Stimulated activated CD4-positive, alpha-beta T cell treated with anti-CD3 and anti-CD28 coated beads, Interleukin-15, amount 100 ng/mL, for 24 hours (primary cell): ENCODE results near the gene CCDC91.
"Not testable (repeated sequence)": the region's sequence is repeated elsewhere in the genome, so short reads cannot be mapped to it uniquely, and the experiment has no call there.

Source experiments
- DNase-seq: peaks from one replicate; pipeline ENCODE4 v3.0.0-alpha.2; 2020

The CCDC91 gene

DNA sequence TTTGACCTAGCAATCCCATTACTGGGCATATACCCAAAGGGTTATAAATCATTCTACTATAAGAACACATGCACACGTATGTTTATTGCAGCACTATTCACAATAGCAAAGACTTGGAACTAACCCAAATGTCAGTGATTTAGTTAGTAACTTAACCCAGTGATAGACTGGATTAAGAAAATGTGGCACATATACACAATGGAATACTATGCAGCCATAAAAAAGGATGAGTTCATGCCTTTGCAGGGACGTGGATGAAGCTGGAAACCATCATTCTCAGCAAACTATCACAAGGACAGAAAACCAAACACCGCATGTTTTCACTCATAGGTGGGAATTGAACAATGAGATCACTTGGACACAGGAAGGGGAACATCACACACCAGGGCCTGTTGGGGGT is 189.5 kb downstream of the CCDC91 start:
- not testable (repeated sequence) for DNase-seq

DNA sequence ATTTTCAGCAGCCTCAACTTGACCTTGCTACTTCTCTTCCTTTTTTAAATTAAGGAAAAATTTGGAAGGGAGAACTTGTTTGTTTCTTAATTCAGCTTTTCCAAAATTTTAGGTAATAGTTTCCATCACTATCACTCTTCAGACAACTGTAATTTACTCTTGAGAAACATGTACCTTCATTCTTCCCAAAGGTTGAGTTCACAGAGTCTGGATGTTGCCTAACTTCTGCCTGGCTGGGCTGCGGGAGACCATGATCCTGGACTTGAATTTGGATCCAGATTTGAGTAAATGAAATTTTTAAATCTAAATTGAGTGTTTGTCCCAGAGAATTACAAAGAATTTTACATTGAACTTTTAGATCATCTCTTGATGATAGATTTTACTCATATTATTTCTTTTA is 193.1 kb downstream of the CCDC91 start:
- DNase-seq, result no peak

DNA sequence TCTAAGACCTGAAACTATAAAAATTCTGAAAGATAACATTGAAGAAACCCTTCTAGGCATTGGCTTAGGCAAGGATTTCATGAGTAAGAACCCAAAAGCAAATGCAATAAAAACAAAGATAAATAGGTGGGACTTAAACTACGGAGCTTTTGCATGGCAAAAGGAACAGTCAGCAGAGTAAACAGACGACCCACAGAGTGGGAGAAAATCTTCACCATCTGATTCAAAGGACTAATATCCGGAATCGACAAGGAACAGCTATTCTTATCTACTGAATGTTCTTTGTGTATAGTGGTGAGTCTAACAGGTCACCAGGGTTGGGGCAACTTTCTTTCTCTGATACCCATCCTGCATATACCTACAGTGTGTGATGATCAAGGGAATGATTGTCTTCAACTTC is 198.6 kb downstream of the CCDC91 start:
- DNase-seq, result no peak

DNA sequence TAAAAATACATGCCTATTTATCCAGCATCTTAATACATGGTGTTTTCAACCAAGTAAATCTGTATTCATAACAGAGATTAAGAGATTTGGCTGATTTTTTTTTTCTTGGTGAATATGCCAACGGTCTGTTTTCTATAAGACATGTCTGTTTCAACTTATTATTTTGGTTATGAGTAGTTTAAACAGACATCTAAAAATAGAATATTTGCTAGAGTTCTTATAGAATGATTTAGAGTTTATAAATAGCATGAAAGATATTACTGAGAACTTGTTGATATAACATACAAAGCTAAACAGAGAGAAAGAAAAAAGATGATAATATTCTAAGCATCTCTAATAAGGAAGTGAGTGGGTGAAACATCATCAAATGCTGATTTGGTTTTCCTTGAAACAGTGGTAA is 199.9 kb downstream of the CCDC91 start:
- no peak for DNase-seq

DNA sequence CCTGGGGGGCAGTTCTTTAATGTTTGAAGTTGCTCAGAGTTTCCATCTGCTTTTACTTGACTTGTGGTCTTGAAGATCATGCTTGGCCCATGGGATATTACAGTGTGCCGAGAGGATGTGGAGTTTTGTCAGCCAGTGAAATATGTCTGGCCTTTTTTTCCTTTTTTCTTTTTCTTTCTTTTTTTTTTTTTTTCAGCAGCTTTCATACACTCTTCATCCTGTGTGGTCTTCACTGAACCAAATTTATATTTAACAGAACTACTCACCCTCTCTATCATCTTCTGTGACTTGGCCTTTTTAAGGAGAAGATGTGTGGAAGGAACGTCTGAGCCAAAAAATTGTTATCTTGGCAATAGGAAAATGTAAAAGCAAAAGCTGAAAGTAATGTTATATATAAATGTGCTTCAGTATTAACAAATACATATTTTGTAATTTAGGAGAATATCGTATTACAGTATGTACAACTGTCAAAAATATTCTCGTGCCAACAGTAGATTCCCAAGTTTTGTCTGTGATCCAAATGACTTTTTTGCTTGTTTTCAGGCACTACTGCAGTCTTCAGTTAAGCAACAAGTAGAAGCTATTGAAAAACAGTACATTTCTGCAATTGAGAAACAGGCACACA is 200.6 kb downstream of the CCDC91 start:
- DNase-seq, result no peak

DNA sequence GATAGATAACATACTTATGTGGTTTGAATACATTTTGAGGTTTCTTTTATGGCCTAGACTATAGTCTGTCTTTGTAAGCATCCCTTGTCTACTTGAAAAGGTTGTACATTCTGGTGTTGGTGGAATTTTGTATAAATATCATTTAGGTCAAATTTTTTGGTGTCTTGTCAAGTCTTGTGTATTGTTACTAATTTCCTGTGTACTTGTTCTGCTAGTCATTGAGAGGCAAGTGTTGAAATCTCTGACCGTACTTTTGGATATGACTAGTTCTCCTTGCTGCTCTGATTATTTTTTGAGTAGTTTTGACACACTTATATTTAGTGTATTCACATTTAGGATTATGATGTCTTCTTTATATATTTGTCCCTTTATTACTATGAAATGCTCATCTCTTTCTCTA is 219.6 kb downstream of the CCDC91 start:
- DNase-seq, result no peak

DNA sequence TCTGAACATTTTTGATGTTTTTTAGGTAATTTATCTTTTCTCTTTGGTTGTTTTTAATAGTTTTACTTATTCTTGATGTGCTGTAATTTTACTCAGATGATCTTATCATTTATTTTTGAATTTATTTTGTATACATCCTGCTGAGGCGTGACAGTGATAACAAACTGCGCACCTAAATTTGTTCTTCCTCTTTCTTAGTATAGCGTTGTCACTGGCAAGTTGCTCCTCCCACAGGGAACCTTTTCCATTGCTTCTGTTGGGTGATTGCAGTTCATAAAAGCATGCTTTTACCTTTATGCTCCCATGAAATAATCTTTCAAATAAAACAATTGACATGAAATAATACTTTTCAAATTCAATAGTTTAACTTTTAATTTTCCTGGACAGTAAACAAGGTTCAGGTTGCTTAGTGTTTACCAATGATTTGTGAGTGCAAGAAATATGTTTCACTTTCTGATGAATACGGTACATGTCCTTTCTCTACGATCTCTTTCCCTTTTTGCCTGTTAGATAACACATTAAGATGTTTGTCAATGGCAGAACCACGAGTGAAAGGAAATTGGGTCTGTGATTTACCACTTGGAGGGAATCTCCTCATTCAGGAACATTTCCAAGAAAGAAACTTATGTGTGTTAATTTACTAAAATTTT is 223.3 kb downstream of the CCDC91 start:
- DNase-seq, result no peak

DNA sequence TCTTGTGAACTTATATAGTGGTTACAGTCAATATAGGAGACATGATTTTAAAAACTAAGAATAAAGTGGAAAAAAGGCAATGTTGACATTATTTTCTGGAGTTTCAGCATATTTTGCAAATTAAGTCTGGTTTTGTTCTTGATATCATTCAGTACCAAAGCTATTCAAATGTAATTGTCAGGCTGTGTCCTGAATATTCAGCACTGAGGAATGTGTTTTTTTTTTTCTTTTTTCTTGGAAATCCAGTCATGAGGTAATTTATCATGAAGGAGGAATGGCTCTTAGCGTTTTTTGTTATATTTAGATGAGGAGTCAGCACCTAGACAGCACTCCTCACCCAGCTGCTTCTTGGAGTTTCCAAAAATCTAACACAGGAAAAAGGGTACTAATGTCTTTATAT is 225.5 kb downstream of the CCDC91 start:
- DNase-seq, result no peak

DNA sequence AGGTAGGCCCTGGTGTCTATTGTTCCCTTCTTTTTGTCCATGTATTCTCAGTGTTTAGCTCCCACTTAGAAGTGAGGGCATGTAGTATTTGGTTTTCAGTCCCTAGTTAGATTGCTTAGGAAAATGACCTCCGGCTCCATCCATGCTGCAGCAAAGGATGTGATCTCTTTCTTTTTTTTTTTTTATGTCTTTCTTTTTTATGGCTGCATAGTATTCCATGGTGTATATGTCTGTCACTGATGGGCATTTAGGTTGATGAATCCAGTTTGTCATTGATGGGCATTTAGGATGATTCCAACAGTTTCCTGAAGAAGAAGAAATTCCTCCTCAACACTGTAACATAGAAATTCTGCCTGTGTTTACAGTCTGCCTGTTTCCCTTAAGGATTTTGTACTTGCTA is 231.1 kb downstream of the CCDC91 start:
- no peak for DNase-seq

DNA sequence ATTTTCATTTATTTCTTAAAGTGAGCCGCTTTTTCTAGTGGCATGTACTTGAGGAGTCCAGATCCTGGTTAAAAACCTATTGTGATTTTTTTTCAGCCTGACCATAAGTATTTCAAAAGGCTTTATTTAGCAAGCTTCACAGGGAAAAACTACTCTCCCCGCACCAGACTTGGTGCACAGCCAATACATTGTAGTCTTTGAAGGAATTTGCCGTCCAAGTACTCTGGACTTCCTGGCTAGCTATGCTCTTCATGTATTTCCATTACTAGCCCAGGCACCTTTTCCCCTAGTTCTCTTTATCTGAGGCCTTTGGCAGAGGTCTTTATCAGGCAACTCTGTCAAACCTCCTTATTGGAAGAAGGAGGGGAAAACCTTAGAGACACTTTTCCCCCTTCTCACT is 234.7 kb downstream of the CCDC91 start:
- no peak for DNase-seq

DNA sequence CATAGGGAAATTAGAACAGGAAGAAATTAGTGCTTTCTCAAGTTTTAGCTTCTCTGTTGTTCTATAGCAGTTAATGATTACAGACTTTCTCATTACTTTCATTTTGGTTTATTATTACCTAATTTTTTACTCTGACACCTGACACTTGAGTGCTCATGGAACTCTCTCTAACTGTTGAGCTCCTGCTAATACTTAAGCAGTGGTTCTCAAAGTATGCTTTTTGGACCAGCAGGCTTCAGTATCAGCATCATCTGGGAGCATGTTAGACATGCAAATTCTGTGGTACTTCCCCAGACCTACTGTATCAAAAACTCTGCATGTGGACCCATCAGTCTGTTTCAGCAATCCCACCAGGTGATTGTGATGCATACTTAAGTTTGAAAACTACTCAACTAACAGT is 235.3 kb downstream of the CCDC91 start:
- no peak for DNase-seq

DNA sequence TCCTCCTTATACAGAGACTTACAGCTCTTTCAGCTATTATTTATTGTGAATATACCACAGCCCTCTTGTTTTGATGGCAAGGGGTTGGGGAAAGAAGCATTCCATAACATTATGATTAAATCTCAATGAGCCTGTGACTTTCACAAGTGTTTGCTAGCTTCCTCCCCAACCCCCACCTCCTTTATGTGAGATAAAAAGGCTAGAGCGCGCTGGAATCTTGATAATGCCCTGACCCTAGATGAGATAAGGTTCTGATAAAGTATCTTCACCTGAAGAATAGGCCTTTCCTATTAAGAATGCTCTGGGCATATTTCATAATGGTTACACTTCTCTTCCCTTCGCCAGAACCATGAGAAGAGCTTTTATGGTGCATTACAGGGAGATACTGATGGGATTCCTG is 236.8 kb downstream of the CCDC91 start:
- DNase-seq, result no peak

DNA sequence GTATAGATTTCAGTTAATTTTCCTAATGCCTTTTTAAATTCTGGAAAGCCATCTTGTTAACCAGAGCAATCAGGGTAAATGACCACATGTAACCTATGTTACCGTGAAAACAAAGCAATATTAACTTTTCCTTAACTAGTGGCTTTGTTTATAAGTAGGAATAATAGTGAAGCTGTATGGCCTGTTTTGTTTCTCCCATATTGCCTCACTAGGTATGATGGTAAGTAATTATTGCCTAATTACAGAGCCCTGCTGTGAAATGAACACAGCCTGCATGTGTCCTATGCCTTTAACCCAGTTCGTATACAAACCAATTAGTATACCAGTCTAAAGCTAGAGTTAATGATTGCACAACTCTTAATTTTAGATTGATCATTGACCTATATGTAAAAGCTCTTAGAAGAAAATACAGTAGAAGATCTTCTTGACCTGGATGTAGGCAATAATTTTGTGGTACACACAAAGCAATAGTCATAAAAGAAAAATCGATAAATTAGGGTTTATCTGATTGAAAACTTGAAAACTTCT is 249.9 kb downstream of the CCDC91 start:
- DNase-seq, result no peak

DNA sequence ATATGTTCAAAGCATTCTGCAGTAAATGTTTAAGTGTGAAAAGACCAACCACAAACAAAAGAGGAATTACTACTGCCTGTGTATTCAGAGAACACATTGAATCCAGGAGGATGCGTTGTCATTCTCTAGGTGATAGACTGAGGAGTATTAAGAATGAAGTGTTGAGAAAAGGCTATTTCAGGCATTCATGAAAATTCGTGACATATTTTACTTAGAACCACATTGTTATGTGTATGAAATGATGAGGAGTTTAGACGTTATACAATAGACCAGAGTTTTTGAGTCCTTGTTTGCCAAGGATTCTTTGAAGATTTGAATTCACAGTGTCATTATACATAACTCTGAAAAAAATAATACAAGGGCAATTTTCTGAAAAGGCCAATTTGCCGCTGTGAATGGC is 251.8 kb downstream of the CCDC91 start:
- no peak for DNase-seq

DNA sequence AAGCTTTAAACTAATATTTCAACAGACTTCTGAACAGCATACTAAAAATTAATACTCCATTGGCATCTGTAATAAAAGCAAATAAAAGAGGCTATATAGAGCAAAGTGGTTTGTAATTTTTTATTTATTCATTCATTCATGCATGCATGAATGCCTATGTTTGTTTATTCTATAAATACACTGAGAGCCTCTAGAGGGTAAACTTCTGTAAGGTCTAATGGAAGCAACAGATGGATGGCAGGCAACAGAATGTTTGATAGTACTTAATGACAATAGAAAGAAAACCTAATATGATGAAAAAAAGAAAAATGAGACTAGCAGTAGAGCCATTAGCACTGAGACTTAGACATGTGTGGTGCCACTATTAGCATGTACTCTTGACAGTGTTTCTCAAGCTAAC is 253.1 kb downstream of the CCDC91 start:
- no peak for DNase-seq

DNA sequence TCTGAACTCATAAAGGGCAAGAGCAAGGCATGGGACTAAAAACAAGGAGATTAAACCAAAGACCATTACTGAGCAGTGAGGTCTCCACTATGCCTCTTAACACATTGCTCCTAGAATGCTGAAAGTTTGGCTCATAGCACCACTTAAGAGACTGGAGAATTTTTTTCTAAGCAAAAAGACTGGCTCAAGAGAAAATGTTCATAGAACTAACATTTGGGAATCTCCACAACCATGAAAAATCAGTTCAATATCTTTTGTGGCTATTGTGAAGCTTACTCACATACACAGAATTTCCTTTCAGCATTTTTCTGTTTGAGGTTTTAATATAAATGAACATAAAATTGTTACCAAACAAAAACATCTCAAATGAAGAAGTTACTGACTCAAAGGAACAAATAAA is 255.8 kb downstream of the CCDC91 start:
- no peak for DNase-seq

DNA sequence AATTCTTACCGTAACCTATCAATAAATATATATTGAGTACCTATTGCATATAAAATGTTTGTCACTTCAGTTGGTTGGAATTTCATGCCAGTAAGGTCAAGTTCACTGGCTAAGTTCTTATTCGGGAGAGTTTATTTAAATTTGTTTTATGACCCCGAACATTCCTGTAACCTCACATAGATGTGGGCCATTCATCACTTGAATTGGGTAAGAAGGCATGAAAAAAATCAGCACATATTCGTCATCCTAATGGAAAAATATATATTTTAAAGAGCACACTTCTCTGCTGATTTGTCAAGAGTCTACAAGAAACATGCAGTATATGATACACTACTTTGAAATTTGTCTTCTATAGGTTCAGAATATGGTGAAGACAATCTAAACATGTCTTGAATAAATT is 263.4 kb downstream of the CCDC91 start:
- no peak for DNase-seq

DNA sequence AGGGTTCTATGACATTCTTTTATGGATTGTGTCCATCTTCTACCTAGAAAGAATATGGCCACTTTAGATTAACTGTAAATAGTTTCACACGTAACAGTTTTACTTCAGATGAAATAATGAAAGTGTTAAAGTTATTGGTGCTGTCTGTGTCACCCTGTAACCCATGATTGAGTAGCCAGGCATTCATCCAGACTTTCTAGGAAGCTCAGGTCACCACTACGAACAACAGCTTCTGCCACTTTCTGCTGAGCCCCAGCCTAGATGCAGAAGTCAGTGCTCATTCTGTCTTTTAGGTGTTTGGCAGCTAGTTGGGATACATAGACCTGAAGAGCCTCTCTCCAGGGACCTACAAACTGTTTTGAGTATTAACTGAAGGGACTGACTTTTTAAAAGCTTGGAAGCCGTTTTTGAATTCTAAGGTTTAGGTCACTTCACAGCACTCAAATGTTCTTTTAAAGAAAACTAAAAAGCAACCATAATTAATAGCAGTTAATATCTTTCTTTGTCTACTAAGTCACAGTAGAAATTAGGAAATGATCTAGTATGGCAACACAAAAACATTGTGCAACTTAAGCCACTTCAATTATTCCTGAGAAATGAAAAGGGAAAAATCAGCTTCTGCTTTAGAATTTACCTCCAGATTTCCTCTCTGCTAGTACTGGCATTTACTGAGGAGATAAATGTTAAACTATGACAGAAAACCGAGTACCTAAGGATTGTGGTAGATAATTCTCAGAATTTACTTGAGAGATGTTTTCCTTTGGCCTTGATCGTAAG is 266.9 kb downstream of the CCDC91 start:
- no peak for DNase-seq

DNA sequence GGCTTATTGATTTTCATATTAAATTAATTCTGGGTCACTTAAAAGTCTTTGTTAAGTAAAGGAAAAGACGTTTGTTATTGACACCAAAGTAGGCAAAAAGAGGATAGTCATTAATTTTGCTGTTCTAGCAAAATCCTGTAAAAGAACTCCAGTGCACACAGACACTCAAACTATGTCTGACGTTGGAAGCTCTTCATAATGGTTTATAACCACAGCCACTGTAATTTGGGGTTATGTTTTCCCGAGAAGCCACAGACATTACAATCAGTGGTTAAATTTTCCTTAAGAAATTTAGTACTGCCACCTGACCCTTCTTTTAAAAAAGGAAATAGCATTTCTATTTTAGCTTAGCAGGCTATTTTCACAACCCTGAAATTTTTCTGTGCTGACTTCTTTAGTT is 267.5 kb downstream of the CCDC91 start:
- DNase-seq, result no peak

DNA sequence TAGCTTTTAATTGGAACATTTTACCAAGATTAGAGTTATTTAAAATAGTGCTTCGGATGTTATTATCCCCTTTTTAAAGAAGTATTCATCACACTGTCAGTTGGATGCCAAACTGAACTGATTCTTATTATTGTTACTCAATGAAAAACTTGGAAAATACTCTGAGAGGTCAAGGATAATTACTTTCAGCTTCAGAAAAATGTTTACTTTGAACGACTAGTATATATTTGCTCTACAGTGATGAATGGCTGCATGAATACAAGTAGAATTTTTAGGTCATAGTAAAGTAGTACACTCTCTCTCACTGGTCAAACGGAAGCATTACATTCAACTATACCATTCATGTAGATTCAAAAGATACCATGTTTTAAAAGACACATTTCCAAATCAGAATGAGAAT is 269.2 kb downstream of the CCDC91 start:
- no peak for DNase-seq

DNA sequence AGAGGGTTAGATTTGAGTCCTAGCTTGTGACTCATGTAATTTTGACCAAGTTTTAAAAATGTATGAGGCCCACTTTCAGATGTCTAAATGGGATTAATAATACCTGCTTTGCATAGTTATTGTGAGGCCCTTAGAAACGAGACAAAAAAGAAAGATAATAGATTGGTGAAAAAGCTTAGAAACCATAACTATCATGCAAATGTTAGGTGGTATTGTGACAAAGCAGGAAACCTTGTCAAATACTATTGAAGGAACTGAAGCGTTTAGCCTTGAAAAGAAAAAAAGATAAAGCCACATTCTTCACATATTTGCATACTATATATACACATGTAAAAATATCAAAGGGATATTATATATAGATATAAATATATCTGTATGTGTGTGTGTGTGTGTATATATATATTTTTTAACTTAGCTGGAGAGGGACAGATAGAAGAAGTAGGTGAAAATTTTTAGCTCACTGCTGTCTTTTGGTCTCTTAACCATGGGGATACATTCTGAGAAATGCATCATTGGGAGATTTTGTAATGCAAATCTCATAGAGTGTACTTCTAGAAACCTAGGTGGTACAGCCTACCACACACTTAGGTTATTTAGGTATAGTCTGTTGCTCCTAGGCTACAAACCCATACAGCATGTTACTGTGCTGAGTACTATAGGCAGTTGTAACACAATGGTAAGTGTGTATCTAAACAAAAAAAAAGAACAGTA is 270.3 kb downstream of the CCDC91 start:
- no peak for DNase-seq

DNA sequence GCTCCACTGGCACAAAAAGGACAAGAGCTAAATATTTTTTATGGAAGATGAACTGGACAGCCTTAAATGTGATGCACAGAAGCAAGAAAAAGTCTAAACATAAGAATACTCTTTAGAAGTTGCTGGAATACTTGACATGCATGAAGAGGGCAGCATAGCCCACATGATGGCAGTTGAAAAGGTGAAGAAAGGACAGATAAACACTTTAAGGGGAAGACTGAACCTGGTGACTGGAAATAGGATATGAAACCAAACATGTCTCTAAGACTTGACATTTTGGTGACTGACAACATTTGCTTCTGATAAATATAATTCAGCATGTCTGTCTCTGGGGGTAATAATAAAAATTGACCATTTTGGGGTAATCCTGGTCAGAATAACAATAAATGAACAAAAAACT is 273.1 kb downstream of the CCDC91 start:
- no peak for DNase-seq

DNA sequence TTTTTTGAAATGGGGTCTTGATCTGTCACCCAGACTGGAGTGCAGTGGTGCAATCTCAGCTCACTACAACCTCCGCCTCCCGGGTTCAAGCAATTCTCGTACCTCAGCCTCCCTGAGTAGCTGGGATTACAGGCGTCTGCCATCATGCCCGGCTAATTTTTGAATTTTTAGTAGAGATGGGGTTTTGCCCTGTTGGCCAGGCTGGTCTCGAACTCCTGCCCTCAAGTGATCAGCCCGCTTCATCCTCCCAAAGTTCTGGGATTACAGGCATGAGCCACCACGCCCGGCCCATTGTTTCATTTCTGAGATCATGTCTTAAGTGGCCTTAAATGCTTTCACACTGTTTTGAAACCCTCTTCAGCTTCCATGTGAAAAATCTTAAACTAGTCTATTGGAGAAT is 281.5 kb downstream of the CCDC91 start:
- not testable (repeated sequence) for DNase-seq

DNA sequence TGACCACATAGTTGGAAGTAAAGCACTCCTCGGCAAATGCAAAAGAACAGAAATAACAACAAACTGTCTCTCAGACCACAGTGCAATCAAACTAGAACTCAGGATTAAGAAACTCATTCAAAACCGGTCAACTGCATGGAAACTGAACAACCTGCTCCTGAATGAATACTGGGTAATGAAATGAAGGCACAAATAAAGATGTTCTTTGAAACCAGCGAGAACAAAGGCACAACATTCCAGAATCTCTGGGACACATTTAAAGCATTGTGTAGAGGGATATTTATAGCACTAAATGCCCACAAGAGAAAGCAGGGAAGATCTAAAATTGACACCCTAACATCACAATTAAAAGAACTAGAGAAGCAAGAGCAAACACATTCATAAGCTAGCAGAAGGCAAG is 285.9 kb downstream of the CCDC91 start:
- not testable (repeated sequence) for DNase-seq
